Stomach (tissue), 4 donors: ENCODE measurements around the gene PCNT.

Source experiments
- POLR2A ChIP-seq, 4 donors: fragments of 450-650 bp; IDR thresholded peaks; one replicate each; pipeline ENCODE4 v1.6.1; 2016; ENCODE audit warnings: antibody characterized with exemption in 4 of 4, control low read depth in 2 of 4, mild to moderate bottlenecking in 1 of 4, moderate library complexity in 1 of 4
- POLR2AphosphoS5 ChIP-seq, 3 donors: sonication (generic); formaldehyde crosslinking; IDR thresholded peaks; one replicate each; pipeline ENCODE4 v1.6.1; 2016; ENCODE audit warnings: antibody characterized with exemption in 3 of 3
- TF ChIP-seq, protein P1 (sequence below), 7 experiments: fragments of 450-650 bp in 4 of 7; fragments of 200-600 bp in 3 of 7; sonication (generic) in 3 of 7; IDR thresholded peaks; one replicate each; pipeline ENCODE4 v1.5.1; 2016 to 2019; ENCODE audit warnings: antibody characterized with exemption in 7 of 7, control low read depth in 2 of 7, mild to moderate bottlenecking in 1 of 7

DNA sequence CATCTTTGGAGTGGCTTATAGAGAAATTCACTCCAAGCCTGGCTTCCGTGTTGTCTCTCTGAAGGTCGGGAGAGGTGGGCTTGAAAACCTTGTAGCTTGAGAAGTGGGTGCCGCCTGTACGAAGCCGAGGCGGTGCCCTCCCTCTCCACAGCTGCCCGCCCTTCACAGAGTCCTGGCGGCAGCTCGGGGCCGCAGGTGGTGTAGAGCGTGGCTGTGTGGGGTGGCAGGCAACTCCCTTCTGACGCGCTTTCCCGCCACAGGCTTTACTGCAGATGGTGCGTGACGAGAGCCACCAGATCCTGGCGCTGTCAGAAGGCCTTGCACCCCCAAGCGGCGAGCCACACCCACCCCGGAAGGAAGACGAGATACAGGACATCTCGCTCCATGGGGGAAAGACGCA is 101.6 kb downstream of the PCNT start:
- TF ChIP-seq POLR2A (IDR thresholded peaks at IDR 0.05) (no peak), POLR2AphosphoS5 (IDR thresholded peaks at IDR 0.05) (no peak)
- TF ChIP-seq, protein P1, sequence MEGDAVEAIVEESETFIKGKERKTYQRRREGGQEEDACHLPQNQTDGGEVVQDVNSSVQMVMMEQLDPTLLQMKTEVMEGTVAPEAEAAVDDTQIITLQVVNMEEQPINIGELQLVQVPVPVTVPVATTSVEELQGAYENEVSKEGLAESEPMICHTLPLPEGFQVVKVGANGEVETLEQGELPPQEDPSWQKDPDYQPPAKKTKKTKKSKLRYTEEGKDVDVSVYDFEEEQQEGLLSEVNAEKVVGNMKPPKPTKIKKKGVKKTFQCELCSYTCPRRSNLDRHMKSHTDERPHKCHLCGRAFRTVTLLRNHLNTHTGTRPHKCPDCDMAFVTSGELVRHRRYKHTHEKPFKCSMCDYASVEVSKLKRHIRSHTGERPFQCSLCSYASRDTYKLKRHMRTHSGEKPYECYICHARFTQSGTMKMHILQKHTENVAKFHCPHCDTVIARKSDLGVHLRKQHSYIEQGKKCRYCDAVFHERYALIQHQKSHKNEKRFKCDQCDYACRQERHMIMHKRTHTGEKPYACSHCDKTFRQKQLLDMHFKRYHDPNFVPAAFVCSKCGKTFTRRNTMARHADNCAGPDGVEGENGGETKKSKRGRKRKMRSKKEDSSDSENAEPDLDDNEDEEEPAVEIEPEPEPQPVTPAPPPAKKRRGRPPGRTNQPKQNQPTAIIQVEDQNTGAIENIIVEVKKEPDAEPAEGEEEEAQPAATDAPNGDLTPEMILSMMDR (IDR thresholded peaks at IDR 0.05), result no peak
